Right hindlimb (tissue), 1 donor: Measurements from ENCODE around the gene SPTBN4.
"Not testable (repeated sequence)": the region's sequence is repeated elsewhere in the genome, so short reads cannot be mapped to it uniquely, and the experiment has no call there.

Source experiments
- DNase-seq: peaks from one replicate; pipeline ENCODE4 v3.0.0-alpha.2; 2018

Gene SPTBN4

GRCh38 chr19:40510526-40511115 lies 43.8 kb downstream of the SPTBN4 start:
- no peak for DNase-seq

DNA sequence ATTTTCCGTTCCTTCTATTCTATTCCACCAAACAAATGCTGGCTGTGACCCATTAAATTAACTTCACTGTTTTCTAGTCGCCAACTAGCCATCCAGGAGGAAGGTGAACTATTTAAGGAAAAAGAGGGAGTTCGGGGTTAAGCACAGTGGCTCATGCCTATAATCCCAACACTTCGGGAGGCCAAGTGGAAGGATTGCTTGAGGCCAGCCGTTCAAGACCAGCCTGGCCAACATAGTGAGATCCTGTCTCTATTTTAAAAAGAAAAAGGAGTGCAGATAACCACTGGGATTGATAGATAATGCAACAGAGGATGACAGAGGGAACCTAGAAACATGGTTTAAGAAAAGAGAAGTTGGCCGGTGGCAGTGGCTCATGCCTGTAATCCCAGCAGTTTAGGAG lies 44.7 kb downstream of the SPTBN4 start:
- DNase-seq = no peak

DNA sequence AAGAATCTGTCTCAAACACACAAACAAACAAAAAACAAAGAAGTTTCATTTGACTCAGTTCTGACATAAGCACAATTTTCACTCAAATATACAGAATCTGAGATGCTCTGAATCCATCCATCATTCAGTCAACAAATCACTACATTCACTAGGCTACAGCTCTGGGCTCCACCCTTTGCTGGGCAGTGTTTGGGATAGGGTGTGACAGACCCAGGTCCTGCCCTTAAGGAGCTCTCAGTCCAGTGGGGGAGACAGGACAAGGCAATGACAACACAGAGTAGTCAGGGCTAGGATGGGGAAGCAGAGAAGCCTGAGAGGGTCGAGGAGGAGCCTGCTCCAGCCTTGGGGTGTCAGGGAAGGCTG lies 45.3 kb downstream of the SPTBN4 start:
- DNase-seq = no peak

- no peak for DNase-seq
Measured at GRCh38 chr19:40512473-40513344, 45.9 kb downstream of the SPTBN4 start.

DNA sequence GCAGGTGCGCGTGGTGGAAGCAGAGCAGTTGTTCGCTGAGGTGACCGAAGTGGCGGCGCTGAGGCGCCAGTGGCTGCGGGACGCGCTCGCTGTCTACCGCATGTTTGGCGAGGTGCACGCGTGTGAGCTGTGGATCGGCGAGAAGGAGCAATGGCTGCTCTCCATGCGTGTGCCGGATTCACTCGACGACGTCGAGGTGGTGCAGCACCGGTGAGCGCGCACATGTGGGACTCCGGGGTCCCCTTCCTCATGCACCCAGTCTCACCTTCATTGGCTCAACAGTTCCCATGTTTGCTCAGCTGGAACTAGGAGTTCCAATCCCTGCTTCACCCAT lies 46.5 kb downstream of the SPTBN4 start:
- no peak for DNase-seq

- no peak for DNase-seq
Measured at GRCh38 chr19:40513741-40514315, 47.0 kb downstream of the SPTBN4 start.

DNA sequence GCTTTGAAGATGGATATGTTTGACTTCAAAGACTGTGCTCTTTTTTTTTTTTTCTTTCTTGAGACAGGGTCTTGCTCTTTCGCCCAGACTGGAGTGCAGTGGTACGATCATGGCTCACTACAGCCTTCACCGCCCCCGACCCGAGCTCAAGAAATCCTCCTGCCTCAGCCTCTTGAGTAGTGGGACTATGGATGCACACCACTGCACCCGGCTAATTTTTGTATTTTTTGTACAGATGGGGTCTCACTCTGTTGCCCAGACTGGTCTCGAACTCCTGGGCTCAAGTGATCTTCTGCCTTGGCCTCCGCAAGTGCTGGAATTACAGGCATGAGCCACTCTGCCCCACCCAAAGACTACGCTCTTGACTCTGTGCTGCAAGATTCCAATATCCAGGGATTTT lies 50.4 kb downstream of the SPTBN4 start:
- DNase-seq = no peak

DNA sequence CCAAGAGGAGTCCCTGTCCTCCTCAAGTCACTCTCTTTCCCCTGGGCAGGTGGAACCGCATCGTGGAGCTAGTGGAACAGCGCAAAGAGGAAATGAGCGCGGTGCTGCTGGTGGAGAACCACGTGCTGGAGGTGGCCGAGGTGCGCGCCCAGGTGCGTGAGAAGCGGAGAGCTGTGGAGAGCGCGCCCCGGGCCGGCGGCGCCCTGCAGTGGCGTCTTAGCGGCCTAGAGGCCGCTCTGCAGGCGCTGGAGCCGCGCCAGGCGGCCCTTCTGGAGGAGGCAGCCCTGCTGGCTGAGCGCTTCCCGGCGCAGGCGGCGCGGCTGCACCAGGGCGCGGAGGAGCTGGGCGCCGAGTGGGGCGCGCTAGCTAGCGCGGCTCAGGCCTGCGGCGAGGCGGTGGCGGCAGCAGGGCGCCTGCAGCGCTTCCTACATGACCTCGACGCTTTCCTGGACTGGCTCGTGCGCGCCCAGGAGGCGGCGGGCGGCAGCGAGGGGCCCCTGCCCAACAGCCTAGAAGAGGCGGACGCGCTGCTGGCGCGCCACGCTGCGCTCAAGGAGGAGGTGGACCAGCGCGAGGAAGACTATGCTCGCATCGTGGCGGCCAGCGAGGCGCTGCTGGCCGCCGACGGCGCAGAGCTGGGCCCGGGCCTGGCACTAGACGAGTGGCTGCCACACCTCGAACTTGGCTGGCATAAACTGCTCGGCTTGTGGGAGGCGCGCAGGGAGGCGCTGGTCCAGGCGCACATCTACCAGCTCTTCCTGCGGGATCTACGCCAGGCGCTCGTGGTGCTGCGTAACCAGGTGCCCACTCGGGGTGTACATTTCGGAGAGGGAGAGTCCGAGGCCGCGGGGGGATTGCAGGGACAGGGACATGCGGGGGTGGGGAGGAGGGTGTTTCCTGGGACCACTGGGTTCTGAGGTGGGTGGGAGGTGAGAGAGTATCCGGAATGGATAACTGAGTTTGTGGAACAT lies 52.8 kb downstream of the SPTBN4 start:
- DNase-seq = no peak

GRCh38 chr19:40521276-40521675 lies 54.5 kb downstream of the SPTBN4 start:
- DNase-seq = no peak

DNA sequence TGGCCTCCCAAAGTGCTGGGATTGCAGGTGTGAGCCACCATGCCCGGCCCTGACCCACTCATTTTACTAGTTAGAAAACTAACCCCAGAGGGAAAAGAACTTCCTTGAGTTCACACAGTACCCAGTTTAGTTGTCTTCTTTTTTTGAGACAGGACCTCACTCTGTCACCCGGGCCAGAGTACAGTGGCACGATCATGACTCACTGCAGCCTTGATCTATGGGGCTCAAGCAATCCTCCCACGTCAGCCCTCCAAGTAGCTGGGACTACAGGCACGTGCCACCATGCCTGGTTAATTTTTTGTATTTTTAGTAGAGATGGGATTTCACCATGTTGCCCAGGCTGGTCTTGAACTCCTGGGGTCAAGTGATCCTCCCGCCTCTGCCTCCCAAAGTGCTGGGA lies 55.1 kb downstream of the SPTBN4 start:
- DNase-seq = not testable (repeated sequence)

GRCh38 chr19:40523322-40524047 lies 56.7 kb downstream of the SPTBN4 start:
- DNase-seq = peak; percentile 37

DNA sequence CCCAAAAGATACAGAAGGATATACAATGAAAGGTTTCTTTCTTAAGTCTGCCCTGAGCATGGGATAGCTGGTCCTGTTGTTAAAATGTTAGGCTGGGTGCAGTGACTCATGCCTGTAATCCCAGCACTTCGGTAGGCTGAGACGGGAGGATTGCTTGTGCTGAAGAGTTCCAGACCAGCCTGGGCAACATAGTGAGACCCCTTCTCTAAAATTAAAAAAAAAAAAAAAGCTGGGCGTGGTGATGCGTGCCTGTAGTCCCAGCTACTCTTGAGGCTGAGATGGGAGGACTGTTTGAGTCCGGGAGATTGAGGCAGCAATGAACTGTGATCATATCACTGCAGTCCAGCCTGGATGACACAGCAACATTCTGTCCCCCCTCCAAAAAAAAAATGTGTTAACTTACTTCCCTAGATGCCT lies 57.3 kb downstream of the SPTBN4 start:
- no peak for DNase-seq

DNA sequence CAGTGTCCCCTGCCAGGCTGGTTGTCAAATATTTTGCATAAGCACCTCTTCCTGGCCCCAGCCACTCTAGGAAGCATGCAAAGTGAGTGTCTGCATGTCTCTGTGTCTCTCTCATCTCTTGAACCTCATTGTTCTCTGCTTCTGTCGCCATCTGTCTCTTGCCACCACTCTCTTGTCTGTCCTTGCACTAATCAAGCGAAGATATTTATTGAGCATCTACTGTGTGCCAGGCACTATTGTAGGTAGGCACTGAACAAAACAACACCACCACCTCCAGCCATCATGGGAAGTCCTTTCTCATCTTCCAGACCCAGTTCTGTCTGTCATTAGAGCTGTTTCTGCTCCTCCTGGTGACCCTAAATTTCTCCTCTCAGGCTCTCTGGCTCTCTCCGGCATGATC lies 57.9 kb downstream of the SPTBN4 start:
- DNase-seq = no peak

GRCh38 chr19:40525234-40526051 lies 58.6 kb downstream of the SPTBN4 start:
- no peak for DNase-seq

GRCh38 chr19:40528078-40528477 lies 61.3 kb downstream of the SPTBN4 start:
- no peak for DNase-seq

DNA sequence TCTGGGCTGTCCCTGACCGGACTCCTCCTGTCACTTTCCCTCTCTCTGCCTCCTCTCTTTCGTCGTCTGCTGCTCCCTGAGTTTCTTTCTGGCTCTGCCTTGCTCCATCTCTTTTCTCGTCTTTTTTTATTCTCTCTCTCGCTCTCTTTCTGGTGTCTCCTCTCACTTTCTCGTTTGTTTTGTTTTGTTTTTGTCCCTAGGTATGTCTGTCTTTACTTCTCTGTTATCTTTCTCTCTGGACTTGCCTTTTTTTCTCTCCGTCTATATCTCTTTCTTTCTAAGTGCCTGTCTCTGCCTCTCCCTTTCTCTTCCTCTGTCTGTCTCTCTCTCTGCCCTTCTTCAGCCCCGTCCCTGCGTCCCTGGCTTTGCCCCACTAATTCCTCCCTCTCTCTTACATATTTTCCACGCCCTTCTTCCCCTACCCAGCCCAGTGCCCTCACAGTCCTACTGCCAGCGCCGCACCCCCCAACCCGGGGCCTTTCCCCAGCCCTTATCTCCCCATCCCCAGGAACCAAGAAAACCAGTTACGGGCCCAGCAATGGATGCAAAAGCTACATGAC lies 61.8 kb downstream of the SPTBN4 start:
- no peak for DNase-seq

DNA sequence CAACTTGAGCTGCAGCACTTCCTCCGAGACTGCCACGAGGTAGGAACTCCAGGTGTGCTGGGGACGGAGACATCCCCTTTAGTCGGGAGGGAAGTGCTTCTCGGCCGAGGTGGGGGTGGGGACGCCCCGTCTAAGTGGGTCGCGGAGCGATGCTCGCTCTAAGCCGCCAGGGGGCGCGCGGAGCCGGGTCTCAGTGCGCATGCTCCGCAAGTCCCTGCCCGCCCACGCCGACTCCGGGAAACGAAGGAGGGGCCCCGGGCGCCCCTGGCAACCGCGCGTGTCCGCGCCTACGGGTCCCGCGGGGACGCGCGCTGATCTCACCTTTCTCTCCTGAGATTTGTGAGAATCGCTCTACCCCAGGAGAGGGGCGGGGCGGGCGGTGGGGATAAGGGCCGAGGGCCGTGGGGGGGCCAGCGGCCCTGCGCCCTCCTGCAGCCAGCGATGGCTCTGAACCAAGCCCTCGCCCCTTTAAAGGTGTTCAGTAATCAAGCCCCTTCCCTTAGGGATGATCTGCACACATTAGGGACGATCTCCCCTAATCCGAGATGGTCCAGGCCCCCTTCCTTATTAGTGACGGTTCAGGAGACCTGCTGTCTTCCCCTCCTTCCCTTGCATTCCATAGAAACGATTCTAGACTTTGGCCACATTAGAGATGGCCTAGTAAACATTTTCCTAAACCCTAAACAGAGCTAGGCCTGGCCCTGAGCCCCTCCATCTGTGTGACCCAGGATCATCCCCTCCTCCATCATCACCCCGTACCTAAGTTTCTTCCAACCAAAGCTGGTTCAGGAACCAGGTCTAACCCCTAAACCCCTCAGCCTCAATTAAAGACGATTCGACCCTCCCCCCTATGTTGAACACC lies 62.5 kb downstream of the SPTBN4 start:
- peak; percentile 87 for DNase-seq

GRCh38 chr19:40530091-40530901 lies 63.5 kb downstream of the SPTBN4 start:
- DNase-seq = peak; percentile 64

GRCh38 chr19:40533508-40533907 lies 66.7 kb downstream of the SPTBN4 start:
- DNase-seq = no peak
